Memory B cell (primary cell): ENCODE measurements around the gene REXO1.

ENCODE experiments used
- ATAC-seq: fragments of 150-1000 bp; cut with Tn5 transposase; 2 replicates; pipeline ENCODE4 v1.10.0; 2021; ENCODE audit warnings: low read depth, mild to moderate bottlenecking, moderate library complexity
- DNase-seq, 2 donors: peaks; one replicate each; pipeline ENCODE4 v3.0.0; 2022; ENCODE audit warnings: low spot score in 2 of 2
- H3K27ac Mint-ChIP-seq: one replicate; pipeline ENCODE4 v1.8.0; 2022; ENCODE audit warnings: mild to moderate bottlenecking, moderate library complexity, mixed read lengths
- H3K27me3 Mint-ChIP-seq: one replicate; pipeline ENCODE4 v1.8.0; 2022; ENCODE audit warnings: mixed read lengths
- H3K36me3 Mint-ChIP-seq: one replicate; pipeline ENCODE4 v1.8.0; 2022; ENCODE audit warnings: mild to moderate bottlenecking, mixed read lengths
- H3K4me1 Mint-ChIP-seq: one replicate; pipeline ENCODE4 v1.8.0; 2022; ENCODE audit warnings: mixed read lengths
- H3K4me3 Mint-ChIP-seq: one replicate; pipeline ENCODE4 v1.8.0; 2022; ENCODE audit warnings: mild to moderate bottlenecking, moderate library complexity, mixed read lengths
- H3K9me3 Mint-ChIP-seq: one replicate; pipeline ENCODE4 v1.8.0; 2022; ENCODE audit warnings: mixed read lengths

The REXO1 gene

DNA sequence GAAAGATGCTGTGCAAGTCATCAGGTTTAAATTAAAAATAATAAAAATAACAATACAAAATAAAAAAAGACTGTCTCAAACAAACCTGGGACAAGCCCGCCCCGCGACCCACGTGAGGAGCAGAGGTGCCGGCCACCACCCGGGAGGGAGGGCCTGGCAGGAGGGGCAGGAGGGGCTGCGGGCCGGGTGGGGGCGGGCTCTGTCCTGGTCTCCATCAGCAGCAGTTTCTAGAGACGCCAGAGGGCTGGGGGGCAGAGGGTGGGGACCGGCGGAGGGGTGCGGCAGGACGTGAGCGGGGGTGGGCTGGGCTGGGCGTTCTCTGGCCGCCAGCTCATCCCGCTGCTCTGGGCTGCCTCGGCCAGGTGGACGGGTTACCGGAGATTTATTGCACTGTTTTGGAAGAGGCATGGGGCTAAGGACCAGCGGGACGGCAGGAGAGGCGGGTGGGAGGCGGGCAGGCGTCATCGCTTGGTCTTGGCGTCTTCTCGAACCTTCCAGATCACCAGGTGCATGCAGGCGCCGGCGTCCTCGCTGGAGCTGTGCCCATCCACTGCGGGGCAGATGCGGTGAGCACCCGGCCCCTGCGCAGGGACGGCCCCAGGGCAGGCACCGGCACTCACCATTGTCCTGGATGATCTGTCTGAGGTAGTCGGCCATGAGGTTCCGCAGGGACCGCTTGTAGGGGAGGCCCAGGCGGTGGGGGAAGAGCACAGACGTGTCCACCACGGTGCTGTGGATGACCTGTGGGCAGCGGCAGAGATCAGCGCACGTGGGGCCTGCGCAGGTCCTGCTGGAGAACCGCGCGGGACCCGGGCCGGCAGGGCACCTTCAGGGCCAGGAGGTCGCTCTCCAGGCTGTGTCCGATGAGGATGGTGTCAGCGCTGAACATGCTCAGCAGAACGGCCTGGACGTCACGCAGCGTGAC lies 32.4 kb downstream of the REXO1 start:
- Mint-ChIP-seq H3K36me3 (peaks cover 13% of the 10 kb centered on the region), H3K27me3 (no peaks in the 10 kb centered on the region), H3K9me3 (no peaks in the 10 kb centered on the region), H3K4me1 (peaks cover 13% of the 10 kb centered on the region), H3K4me3 (no peak overlapping the region), H3K27ac (no peak overlapping the region)
- DNase-seq: no peak
- no peak for ATAC-seq

GRCh38 chr19:1814833-1815604 lies 33.3 kb downstream of the REXO1 start:
- Mint-ChIP-seq H3K36me3 (peaks cover 9% of the 10 kb centered on the region), H3K27ac (no peak overlapping the region), H3K9me3 (no peaks in the 10 kb centered on the region), H3K4me3 (no peak overlapping the region), H3K4me1 (peaks cover 13% of the 10 kb centered on the region), H3K27me3 (no peaks in the 10 kb centered on the region)
- ATAC-seq (no peak), DNase-seq (no peak)

GRCh38 chr19:1814391-1814790 lies 33.9 kb downstream of the REXO1 start:
- Mint-ChIP-seq H3K36me3 (peaks cover 9% of the 10 kb centered on the region), H3K4me3 (no peak overlapping the region), H3K27me3 (no peaks in the 10 kb centered on the region), H3K9me3 (no peaks in the 10 kb centered on the region), H3K27ac (no peak overlapping the region), H3K4me1 (peaks cover 13% of the 10 kb centered on the region)
- DNase-seq (no peak), ATAC-seq (no peak)

DNA sequence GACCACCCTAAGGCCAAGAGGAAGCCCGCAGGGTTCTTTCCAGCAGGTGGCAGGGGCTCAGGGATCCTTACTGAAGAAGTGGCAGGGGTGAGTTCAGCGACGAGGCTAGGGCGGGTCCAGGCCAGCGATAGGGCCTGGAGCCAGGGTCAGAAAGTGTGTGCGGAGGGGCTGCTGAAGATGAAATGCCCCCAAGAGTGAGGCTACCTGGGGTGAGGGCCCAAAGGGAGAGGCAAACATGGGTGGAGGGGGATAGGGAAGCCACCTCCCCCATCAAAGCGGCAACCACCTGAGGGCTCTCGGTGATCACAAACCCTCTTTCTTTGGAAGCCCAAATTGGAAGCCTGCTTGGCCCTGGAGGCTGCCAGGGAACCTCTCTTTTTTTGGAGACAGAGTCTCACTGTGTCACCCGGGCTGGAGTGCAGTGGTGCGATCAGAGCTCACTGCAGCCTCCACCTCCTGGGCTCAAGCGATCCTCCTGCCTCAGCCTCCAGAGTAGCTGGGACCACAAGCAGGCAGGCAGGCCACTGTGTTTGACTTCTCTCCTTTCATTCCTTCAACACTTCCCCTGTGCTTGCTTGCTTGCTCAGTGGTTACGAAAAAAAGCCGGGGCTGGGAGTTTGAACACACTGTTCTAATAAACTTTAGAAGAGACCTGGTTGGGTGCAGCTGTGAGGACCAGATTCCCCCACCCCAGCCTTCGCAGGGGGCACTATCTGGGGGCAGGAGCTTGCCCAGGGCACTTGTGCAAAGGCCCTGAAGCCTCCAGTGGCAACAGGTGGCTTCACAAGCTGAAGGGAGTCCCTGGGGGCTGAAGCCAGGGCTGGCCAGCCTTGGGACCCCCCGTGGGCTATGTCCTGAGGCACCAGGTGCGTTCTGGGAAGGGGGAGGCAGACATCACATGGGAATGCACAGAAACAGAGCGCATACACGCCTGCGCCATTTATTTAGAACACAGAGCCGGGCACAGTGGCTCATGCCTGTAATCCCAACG lies 34.8 kb downstream of the REXO1 start:
- no peaks in the 10 kb centered on the region for H3K27me3 Mint-ChIP-seq
- H3K4me1 Mint-ChIP-seq: peaks cover 13% of the 10 kb centered on the region
- peak overlapping the region; percentile 74 for H3K27ac Mint-ChIP-seq
- H3K36me3 Mint-ChIP-seq: peaks cover 9% of the 10 kb centered on the region
- no peak for DNase-seq
- ATAC-seq: no peak
- no peaks in the 10 kb centered on the region for H3K9me3 Mint-ChIP-seq
- H3K4me3 Mint-ChIP-seq: peak overlapping the region; percentile 96

GRCh38 chr19:1812426-1813191 lies 35.7 kb downstream of the REXO1 start:
- Mint-ChIP-seq H3K4me1 (peaks cover 13% of the 10 kb centered on the region), H3K4me3 (peak overlapping the region; percentile 96), H3K9me3 (no peaks in the 10 kb centered on the region), H3K27ac (peak overlapping the region; percentile 74), H3K27me3 (no peaks in the 10 kb centered on the region), H3K36me3 (peaks cover 6% of the 10 kb centered on the region)
- ATAC-seq (peak; percentile 79), DNase-seq (peak; percentile 68 to 90)

GRCh38 chr19:1811942-1812425 lies 36.3 kb downstream of the REXO1 start, which contains the start of gene ATP8B3:
ATP8B3 (minus strand) TSS chr19:1812276; CDS start chr19:1811736, 540 bp downstream.
- H3K36me3 Mint-ChIP-seq: peaks cover 6% of the 10 kb centered on the region
- H3K4me3 Mint-ChIP-seq: peak within 1 kb of the TSS; percentile 96
- H3K27me3 Mint-ChIP-seq: no peaks in the 10 kb centered on the region
- no peaks in the 10 kb centered on the region for H3K9me3 Mint-ChIP-seq
- peaks cover 13% of the 10 kb centered on the region for H3K4me1 Mint-ChIP-seq
- ATAC-seq (peak; percentile 2), DNase-seq (no peak)
- H3K27ac Mint-ChIP-seq: peak within 1 kb of the TSS; percentile 74

DNA sequence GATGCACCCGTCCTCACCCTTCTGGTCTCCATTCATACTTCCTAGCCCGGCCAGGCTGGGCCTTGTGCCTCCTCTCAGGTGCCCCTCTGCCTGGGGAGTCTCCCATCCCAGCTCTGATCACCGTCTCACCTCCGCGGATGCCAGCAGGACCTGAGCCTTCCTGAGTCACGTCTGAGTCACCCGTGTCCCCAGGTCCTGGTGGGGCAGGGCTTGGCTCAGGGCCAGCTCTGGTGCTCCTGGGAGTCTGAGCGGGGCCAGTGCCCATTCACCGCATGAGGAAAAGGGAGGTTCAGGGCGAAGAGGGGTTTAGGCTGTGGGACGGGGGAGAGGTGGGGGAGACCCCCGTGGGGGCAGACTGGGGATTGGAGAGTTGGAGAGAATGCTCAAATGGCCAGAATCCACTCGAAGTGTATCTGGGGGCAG lies 36.8 kb downstream of the REXO1 start:
- H3K4me1 Mint-ChIP-seq: peaks cover 13% of the 10 kb centered on the region
- no peaks in the 10 kb centered on the region for H3K9me3 Mint-ChIP-seq
- ATAC-seq (no peak), DNase-seq (no peak)
- H3K36me3 Mint-ChIP-seq: peaks cover 4% of the 10 kb centered on the region
- no peak overlapping the region for H3K27ac Mint-ChIP-seq
- H3K27me3 Mint-ChIP-seq: no peaks in the 10 kb centered on the region
- H3K4me3 Mint-ChIP-seq: peak overlapping the region; percentile 76

DNA sequence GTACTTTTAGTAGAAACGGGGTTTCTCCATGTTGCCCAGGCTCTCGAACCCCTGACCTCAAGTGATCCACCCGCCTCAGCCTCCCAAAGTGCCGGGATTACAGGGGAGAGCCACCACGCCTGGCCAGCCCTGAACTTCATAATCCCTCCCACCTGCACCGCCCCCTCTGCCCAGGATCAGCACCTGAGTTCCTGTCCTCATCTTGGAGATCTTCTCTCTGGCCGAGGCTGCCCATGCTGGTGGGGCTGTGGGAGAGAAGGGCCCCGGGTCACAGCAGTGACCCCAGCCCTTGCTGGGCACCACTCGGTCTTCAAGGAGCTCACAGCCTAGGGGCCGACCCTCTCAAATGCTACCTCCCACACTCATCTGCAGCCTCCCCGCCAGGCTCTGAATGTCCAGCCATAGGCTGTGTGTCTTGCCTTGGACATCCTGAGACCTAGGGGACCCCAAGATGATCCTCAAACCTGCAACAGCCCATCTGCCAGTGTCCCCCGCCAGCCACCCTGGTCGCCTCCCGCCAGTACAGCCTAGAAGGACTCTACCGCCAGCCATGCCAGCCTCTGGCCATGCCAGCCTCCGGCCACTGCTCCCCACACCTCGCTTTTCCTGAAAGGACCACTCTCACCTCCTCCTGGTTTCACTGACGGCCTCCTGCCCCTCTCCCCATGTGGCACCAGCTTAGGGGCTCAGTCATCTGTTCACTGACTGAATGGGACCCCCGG lies 37.7 kb downstream of the REXO1 start:
- peaks cover 2% of the 10 kb centered on the region for H3K36me3 Mint-ChIP-seq
- no peak for DNase-seq
- no peaks in the 10 kb centered on the region for H3K27me3 Mint-ChIP-seq
- H3K4me1 Mint-ChIP-seq: peaks cover 13% of the 10 kb centered on the region
- ATAC-seq: no peak
- no peak overlapping the region for H3K27ac Mint-ChIP-seq
- H3K4me3 Mint-ChIP-seq: peak overlapping the region; percentile 43
- H3K9me3 Mint-ChIP-seq: no peaks in the 10 kb centered on the region

DNA sequence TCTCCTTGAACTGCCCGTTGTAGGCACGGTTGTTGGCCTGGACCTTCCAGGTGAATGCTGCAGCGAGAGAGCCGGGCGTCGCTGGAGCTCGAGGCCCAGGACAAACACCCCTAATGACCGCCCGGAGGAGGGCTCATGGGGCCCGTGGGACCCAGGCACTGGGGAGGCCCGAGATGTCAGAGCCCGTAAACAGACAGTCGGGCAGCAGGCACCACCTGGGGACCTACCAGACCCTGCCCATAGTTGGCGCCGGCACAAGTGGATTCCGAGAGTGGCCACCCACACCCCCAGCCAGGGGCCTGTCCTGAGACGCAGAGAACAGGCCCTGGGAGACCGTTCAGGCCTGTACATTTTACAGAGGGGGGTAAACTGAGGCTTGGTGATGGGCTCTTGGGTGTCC lies 38.6 kb downstream of the REXO1 start:
- H3K4me1 Mint-ChIP-seq: peaks cover 13% of the 10 kb centered on the region
- no peaks in the 10 kb centered on the region for H3K27me3 Mint-ChIP-seq
- no peaks in the 10 kb centered on the region for H3K36me3 Mint-ChIP-seq
- no peaks in the 10 kb centered on the region for H3K9me3 Mint-ChIP-seq
- ATAC-seq (no peak), DNase-seq (no peak)
- H3K4me3 Mint-ChIP-seq: no peak overlapping the region
- H3K27ac Mint-ChIP-seq: no peak overlapping the region

DNA sequence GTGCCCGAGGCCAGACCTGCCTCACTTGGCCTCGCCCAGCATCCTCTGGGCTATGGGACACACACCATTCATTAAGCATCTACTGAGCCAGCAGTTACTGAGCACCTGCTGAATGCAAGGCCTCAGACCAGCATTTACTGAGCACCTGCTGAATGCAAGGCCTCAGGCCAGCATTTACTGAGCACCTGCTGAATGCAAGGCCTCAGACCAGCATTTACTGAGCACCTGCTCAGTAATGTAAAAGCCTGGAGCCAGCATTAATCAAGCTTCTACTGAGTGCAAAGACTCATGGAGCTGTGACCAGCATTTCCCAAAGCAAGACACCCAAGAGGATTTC lies 39.9 kb downstream of the REXO1 start:
- DNase-seq (no peak), ATAC-seq (no peak)
- Mint-ChIP-seq H3K4me3 (no peak overlapping the region), H3K9me3 (no peaks in the 10 kb centered on the region), H3K27me3 (no peaks in the 10 kb centered on the region), H3K27ac (no peak overlapping the region), H3K4me1 (peaks cover 13% of the 10 kb centered on the region), H3K36me3 (no peaks in the 10 kb centered on the region)

DNA sequence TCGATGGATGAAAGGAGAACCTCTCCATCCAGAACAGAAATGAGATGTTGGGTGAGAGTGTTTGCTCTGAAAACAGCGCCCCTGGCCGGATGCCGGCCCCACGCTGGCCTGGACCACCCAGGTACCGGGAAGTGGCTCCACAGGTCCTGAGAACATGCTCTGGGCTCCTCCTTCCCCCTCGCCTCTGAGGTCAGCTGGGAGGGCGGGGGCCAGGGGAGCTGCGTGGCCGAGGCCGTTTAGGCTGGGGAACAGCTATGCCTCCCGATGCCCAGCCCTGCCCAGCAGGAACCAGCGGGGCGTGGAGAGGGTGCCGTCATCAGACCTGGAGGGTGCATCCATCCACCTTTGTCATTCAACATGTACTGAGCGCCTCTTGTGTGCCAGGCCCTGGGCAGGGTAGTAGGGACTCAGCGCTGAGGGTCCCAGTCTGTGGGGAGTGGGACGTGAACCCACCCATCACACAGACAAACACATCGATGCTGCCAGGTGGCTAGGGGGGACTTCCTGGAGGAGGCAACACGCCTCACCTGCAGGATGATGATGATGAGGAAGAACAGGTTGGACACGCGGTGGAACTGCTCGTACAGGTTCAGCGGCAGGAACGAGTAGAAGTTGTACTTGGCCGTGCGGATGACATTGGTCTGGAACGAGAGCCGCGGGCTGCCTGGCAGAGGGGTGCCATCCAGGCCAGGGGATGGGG lies 40.4 kb downstream of the REXO1 start:
- DNase-seq (no peak), ATAC-seq (no peak)
- Mint-ChIP-seq H3K4me3 (no peak overlapping the region), H3K4me1 (peaks cover 9% of the 10 kb centered on the region), H3K27ac (no peak overlapping the region), H3K9me3 (no peaks in the 10 kb centered on the region), H3K36me3 (no peaks in the 10 kb centered on the region), H3K27me3 (no peaks in the 10 kb centered on the region)
